ES-I3 (cell line): ENCODE data around the gene BPNT1.
A peak's percentile ranks its signal among the peaks of the same experiment; 100 is the strongest.
"Not testable (repeated sequence)": the region's sequence is repeated elsewhere in the genome, so short reads cannot be mapped to it uniquely, and the experiment has no call there.

Experiments used
- H3K36me3 ChIP-seq: 2 replicates; pipeline ENCODE4 v1.6.1; 2013; ENCODE audit warnings: mild to moderate bottlenecking, low read length, control low read depth, moderate library complexity; ENCODE audit not compliant: insufficient read depth
- H3K4me1 ChIP-seq: 2 replicates; pipeline ENCODE4 v1.6.1; 2013; ENCODE audit warnings: mild to moderate bottlenecking, control low read depth, low read length; ENCODE audit not compliant: insufficient read depth
- H3K9ac ChIP-seq: 2 replicates; pipeline ENCODE4 v1.6.1; 2013; ENCODE audit warnings: low read depth, mild to moderate bottlenecking, low read length, moderate library complexity
- H3K9me3 ChIP-seq: 2 replicates; pipeline ENCODE4 v1.6.1; 2013; ENCODE audit warnings: mild to moderate bottlenecking, low read length, moderate library complexity; ENCODE audit not compliant: control insufficient read depth, insufficient read depth

The BPNT1 gene

GRCh38 chr1:220046052-220046930, 43.3 kb downstream of the BPNT1 start, which contains the start of gene EPRS1:
EPRS1 (minus strand) TSS chr1:220046505; CDS start chr1:220046388, 117 bp downstream.
- H3K9me3 ChIP-seq = no peaks in the 10 kb centered on the region
- H3K4me1 ChIP-seq = no peaks in the 10 kb centered on the region; the same call in none of the 2 replicates
- H3K36me3 ChIP-seq = peaks cover 7% of the 10 kb centered on the region; the same call in 1 of the 2 replicates
- peak within 1 kb of the TSS; percentile 86 for H3K9ac ChIP-seq

DNA sequence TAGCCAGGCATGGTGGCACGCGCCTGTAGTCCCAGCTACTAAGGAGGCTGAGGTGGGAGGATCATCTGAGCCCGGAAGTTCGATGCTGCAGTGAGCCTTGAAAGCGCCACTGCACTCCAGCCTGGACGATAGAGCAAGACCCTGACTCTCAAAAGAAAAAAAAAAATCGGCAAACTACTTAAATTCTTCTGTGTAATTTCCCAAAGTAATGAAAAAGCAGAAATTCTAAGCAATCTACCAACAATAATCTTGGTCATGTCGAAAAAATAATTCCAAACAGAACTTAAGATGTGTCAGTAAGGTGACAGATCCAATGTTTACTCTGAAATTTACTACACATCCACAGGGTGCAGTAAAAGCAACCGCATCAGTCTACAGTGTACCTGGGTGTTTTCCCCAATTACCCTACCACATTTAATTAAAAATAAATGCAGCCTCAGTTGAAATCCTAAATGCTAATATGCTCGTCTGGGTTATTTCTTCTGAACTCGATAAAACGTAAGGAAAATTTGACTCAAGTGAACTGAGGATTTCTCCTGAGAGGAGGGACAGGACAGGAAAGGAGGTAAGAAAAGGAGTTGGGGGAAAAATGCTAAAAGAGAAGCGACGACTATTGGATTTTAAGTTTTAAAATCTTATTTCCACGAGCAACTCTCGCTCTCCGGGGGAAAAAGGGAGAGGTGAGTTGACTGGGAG, 44.1 kb downstream of the BPNT1 start:
- Histone ChIP-seq H3K36me3 (peaks cover 7% of the 10 kb centered on the region; the same call in 1 of the 2 replicates), H3K4me1 (no peaks in the 10 kb centered on the region; the same call in none of the 2 replicates), H3K9ac (peak overlapping the region; percentile 86), H3K9me3 (no peaks in the 10 kb centered on the region)

DNA sequence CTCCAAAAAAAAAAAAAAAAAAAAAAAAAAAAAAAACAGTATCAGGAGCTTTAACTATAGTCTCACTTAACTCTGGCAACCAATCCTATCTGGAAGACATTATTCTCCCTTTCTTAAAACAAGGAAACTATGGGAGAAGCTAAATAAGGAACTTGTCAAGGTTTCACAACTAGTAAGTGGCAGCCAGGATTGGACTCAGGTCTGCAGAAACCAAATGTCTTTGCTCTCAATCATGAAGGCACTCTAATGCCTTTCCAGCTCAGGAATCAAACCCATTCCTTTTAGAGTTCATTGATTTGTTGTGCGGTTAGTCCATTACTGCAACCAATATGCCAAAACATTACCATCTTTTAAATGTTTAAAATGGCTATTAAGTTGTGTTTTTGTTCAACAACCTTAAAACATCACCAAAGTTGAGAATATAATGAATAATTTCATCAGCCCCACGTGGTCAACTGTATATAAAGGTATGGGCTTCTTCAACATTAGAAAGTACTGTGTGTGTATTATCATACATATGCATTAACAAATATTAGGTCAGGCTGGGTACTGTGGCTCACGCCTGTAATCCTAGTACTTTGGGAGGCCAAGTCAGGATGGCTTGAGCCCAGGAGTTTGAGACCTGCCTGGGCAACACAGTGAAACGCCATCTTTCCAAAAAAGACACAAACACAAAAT, 44.8 kb downstream of the BPNT1 start:
- Histone ChIP-seq H3K36me3 (peaks cover 9% of the 10 kb centered on the region; the same call in 1 of the 2 replicates), H3K9me3 (no peaks in the 10 kb centered on the region), H3K4me1 (no peaks in the 10 kb centered on the region; the same call in none of the 2 replicates), H3K9ac (peak overlapping the region; percentile 86)

DNA sequence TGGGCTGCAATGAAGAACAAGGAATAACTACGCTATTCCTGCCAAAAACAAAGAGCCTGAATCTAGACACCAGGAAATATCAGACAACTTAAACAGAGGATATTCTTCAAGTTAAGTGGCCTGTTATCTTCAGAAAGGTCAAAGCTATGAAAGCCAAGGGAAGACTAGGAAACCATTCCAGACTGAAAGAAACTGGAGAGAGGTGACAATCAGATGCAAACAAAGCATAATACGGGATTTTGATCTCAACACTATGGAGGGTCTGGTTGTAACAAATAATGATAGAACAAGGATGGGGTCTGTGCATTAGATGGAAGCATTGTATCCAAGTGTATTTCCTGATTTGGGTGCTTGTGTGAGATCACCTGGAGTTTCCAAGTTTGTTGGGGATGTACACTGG, 45.9 kb downstream of the BPNT1 start:
- Histone ChIP-seq H3K9me3 (no peaks in the 10 kb centered on the region), H3K36me3 (peaks cover 11% of the 10 kb centered on the region), H3K9ac (no peak overlapping the region), H3K4me1 (no peaks in the 10 kb centered on the region; the same call in none of the 2 replicates)

DNA sequence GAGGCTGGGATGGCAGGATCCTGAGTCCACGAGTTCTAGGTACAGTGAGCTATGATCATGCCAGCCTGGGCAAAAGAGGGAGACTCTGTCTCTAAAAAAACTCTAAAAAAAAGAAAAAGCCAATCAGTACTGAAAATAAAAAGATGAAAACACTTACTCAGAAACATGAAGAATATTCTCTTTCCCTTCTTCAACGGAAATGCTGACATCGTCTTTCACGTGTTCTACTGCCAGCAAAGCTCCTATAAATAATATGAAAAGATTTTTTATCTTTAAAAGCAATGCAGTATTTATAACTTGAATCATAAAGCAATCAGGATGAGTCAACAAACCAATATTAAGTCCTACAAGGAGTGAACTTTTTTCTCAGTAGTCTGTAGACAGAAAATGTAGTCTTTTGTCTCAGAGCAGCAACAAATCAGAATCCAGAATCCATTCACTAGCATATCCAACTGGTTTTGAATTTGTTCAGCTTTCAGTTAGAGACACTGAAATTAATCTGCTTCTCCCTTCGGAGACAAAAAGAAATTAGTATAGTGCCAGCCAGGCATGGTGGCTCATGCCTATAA, 49.5 kb downstream of the BPNT1 start:
- Histone ChIP-seq H3K36me3 (peaks cover 15% of the 10 kb centered on the region), H3K9me3 (no peaks in the 10 kb centered on the region), H3K4me1 (no peaks in the 10 kb centered on the region; the same call in none of the 2 replicates), H3K9ac (no peak overlapping the region)

DNA sequence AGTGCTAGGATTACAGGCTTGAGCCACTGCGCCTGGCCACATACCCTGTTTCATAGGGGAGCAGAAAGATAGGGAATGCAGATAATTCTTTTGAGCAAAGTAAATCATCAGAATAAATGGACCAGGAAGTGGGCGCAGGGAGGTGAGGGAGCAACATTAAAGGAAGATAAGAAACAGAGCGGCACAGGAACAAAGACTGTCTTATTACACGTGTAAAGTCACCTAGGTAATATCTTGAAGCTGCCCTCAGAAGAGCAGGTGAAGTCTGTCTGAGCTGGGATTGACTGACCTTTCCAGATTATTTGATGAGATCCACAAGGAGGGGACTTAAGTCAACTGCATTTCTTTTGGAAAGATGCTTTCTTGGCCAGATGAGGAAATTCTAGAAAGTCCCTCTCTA, 50.9 kb downstream of the BPNT1 start:
- H3K9ac ChIP-seq = no peak overlapping the region

DNA sequence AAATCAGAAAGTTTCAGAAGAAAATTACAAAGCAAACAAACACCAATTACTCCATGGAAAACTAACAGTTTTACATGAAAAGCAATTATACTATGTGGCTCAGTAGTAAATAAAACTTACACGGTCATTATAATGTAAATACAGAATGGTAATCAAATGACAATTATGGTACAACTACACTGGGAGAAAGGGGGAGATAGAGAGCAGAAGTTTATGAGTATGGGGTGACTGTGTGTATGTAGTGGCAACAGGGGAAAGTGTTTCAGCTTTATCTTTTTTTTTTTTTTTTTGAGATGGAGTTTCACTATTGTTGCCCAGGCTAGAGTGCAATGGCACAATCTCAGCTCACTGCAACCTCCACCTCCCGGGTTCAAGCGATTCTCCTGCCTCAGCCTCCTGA, 51.8 kb downstream of the BPNT1 start:
- not testable (repeated sequence) for H3K9me3 ChIP-seq, H3K36me3 ChIP-seq, H3K4me1 ChIP-seq, H3K9ac ChIP-seq

More for the DNA sequence above, 50.9 kb downstream of the BPNT1 start:
- Histone ChIP-seq H3K36me3 (peaks cover 10% of the 10 kb centered on the region), H3K4me1 (no peaks in the 10 kb centered on the region; the same call in 1 of the 2 replicates), H3K9me3 (no peaks in the 10 kb centered on the region)

GRCh38 chr1:220032911-220033310, 56.7 kb downstream of the BPNT1 start:
- Histone ChIP-seq H3K9me3 (no peaks in the 10 kb centered on the region), H3K9ac (no peak overlapping the region), H3K36me3 (peaks cover 8% of the 10 kb centered on the region), H3K4me1 (no peaks in the 10 kb centered on the region)

DNA sequence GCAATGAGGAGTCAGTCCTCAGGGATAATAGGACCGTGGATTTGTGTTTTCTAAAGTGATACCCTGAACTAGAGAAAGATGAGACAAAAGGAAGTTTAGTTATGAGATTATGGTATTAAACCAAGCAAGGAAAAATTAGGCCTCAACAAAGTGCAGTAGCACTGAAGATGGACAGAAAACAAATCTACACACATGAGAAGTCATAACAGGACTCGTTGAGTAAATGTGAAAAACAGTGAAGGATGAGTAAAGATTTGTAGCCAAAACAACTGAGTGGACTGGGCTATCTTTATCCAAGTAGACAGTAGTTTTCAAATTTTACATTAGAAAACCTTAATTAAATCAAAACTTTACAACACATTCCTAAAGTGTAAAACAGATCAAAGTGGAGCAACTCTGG, 58.3 kb downstream of the BPNT1 start:
- Histone ChIP-seq H3K4me1 (no peaks in the 10 kb centered on the region), H3K9ac (no peak overlapping the region), H3K36me3 (peaks cover 8% of the 10 kb centered on the region), H3K9me3 (no peaks in the 10 kb centered on the region)

GRCh38 chr1:220028346-220028895, 61.2 kb downstream of the BPNT1 start:
- no peaks in the 10 kb centered on the region for H3K4me1 ChIP-seq
- peaks cover 8% of the 10 kb centered on the region for H3K36me3 ChIP-seq
- no peak overlapping the region for H3K9ac ChIP-seq
- H3K9me3 ChIP-seq = no peaks in the 10 kb centered on the region

DNA sequence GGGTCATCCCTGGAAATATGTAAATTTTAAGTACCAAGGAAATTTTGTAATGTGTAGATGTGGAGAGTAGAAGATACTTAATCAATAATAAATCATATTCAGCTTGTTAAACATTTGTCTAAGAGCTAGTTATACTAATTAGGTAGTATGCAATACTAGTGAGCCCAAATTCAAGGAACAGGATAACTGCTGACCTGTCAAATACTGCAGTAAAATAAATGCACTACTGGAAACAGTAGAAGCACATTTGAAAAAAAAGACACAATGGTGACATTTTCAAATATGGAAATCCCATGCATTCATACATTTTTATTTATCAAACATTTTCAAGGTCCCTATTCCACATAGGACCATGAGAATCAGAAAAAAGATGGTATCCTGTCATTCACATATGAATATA, 70.5 kb downstream of the BPNT1 start:
- Histone ChIP-seq H3K9me3 (no peaks in the 10 kb centered on the region), H3K9ac (no peak overlapping the region), H3K36me3 (peaks cover 19% of the 10 kb centered on the region), H3K4me1 (no peaks in the 10 kb centered on the region)

DNA sequence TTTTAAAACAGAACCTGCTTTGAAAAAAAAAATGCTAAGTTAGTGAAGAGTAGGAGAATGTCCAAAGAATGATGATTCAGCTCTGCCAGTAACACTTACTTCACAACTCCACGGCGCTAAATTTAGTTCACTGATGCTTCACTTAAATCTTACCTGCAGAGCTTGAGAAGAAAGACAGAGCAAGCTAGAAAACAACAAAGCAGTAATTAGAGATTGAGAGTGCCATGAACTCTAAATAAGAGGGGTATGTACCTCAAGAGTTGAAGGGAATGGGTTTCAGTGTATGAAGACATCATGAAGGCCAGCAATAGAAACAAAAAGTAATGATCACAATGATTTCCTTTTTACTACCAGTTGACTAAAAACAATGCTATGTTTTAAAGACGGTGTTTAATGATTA, 76.1 kb downstream of the BPNT1 start:
- Histone ChIP-seq H3K36me3 (peaks cover 3% of the 10 kb centered on the region), H3K4me1 (no peaks in the 10 kb centered on the region), H3K9me3 (no peaks in the 10 kb centered on the region), H3K9ac (no peak overlapping the region)

- H3K36me3 ChIP-seq = peaks cover 3% of the 10 kb centered on the region
- H3K9me3 ChIP-seq = no peaks in the 10 kb centered on the region
- no peaks in the 10 kb centered on the region for H3K4me1 ChIP-seq
- H3K9ac ChIP-seq = no peak overlapping the region
Observed at GRCh38 chr1:220012259-220012658, 77.3 kb downstream of the BPNT1 start.

DNA sequence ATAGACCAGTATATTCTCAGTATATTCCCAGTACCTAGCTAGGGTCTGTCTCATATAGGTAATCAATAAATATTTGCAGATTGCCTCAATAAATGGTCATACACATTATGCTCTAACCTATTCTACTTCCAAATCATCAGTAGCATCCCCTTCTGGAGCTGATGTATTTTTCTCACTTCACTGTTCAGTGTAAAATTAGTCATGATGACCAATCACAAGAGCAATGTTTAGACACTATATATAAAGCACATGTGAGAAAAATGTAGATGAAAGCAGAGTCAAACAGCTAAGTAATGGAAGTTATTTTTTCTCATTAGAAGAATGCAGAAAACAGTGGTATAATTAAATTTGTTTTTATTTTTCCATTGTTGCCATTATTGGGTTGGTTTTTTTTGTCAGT, 78.0 kb downstream of the BPNT1 start:
- Histone ChIP-seq H3K9me3 (no peaks in the 10 kb centered on the region), H3K4me1 (no peaks in the 10 kb centered on the region), H3K9ac (no peak overlapping the region), H3K36me3 (peaks cover 3% of the 10 kb centered on the region)
